ENCODE results near the gene MBNL3. TPM values are rescaled to one million over a fixed set of nuclear protein-coding genes. Genes with fewer than 3 reads are reported as not detected.
"Not testable (repeated sequence)": the region's sequence is repeated elsewhere in the genome, so short reads cannot be mapped to it uniquely, and the experiment has no call there.

MBNL3 gene
- total RNA-seq, 1 experiment from 2014 or later: 0.11 TPM

GRCh38 chrX:132367314-132367713 lies 121.5 kb downstream of the MBNL3 start:
- Histone ChIP-seq H3K4me1 (replicated peaks) (no peaks in the 10 kb centered on the region), H3K27ac (no peak overlapping the region), H3K27me3 (replicated peaks) (no peaks in the 10 kb centered on the region), H3K9me3 (replicated peaks) (no peaks in the 10 kb centered on the region), H3K36me3 (no peaks in the 10 kb centered on the region), H3K4me3 (no peak overlapping the region)
- no peak for DNase-seq (ENCODE audit: low read depth in 1 of 2, low spot score in 2 of 2)

DNA sequence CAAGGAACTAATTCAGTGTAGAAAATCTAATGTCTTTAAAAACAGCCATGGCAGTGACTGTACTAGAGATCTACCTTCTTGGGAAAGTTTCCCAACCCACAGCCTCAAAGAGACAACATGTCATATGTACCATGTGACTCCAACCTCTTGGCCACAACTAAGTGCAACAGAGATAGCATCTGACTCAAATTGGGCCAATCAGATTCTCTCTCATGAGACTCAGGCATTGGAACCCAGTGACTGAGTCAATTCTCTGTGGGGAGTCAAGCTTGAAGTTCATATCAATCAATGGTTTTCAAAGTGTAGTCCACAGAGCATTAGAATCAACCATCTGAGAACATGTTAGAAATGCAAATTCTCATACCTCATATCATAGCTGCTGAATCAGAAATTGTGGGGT lies 123.3 kb downstream of the MBNL3 start:
- Histone ChIP-seq H3K27ac (no peak overlapping the region), H3K36me3 (no peaks in the 10 kb centered on the region), H3K4me3 (no peak overlapping the region), H3K27me3 (replicated peaks) (no peaks in the 10 kb centered on the region), H3K9me3 (replicated peaks) (no peaks in the 10 kb centered on the region), H3K4me1 (replicated peaks) (no peaks in the 10 kb centered on the region)
- no peak for DNase-seq (ENCODE audit: low read depth in 1 of 2, low spot score in 2 of 2)

- no peaks in the 10 kb centered on the region for H3K36me3 ChIP-seq
- DNase-seq (ENCODE audit: low read depth in 1 of 2, low spot score in 2 of 2): no peak
- no peaks in the 10 kb centered on the region for H3K27me3 ChIP-seq (replicated peaks)
- no peaks in the 10 kb centered on the region for H3K9me3 ChIP-seq (replicated peaks)
- no peaks in the 10 kb centered on the region for H3K4me1 ChIP-seq (replicated peaks)
- no peak overlapping the region for H3K4me3 ChIP-seq
- H3K27ac ChIP-seq: no peak overlapping the region
These were observed 124.5 kb downstream of the MBNL3 start for GRCh38 chrX:132364313-132364712.

DNA sequence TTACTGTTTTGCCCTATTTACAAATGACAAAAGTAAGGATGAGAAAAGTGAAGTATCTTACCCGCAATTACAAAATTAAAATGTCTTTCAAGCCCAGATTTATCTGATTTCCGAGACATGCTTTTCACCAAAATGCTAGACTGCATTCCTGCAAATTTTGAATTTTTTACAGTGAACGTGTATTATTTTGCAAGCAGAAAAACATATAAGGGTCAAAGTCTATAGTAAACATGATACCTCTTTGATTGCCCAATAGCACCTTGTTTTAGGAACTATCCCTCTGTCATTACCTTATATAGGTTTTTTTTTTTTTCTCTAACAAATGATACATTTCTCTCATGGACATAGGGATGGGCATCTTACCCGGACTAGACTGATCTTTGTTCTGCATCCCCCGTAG lies 135.4 kb downstream of the MBNL3 start:
- no peaks in the 10 kb centered on the region for H3K9me3 ChIP-seq (replicated peaks)
- no peak overlapping the region for H3K27ac ChIP-seq
- H3K4me3 ChIP-seq: no peak overlapping the region

DNA sequence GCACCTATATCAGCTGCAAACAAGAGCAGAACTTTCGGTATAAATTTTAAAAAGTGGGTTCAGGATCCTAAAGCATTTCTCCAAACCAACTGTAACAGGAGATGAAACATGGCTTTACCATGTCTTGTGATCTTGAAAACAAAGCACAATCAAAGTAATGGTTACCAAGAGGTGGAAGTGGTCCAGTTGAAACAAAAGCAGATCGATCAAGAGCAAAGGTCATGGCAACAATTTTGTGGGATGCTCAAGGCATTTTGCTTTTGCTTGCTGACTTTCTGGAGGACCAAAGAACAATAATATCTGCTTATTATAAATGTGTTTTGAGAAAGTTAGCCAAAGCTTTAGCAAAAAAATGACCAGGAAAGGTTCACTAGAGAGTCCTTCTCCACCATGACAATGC lies 152.7 kb downstream of the MBNL3 start:
- no peak for DNase-seq (ENCODE audit: low read depth in 1 of 2, low spot score in 2 of 2)
- no peaks in the 10 kb centered on the region for H3K9me3 ChIP-seq (replicated peaks)
- H3K36me3 ChIP-seq: no peaks in the 10 kb centered on the region
- no peak overlapping the region for H3K27ac ChIP-seq
- H3K4me1 ChIP-seq (replicated peaks): no peaks in the 10 kb centered on the region
- H3K4me3 ChIP-seq: no peak overlapping the region
- H3K27me3 ChIP-seq (replicated peaks): no peaks in the 10 kb centered on the region

More for the DNA sequence above, 135.4 kb downstream of the MBNL3 start:
- no peaks in the 10 kb centered on the region for H3K4me1 ChIP-seq (replicated peaks)
- no peaks in the 10 kb centered on the region for H3K36me3 ChIP-seq
- no peaks in the 10 kb centered on the region for H3K27me3 ChIP-seq (replicated peaks)
- no peak for DNase-seq (ENCODE audit: low read depth in 1 of 2, low spot score in 2 of 2)

DNA sequence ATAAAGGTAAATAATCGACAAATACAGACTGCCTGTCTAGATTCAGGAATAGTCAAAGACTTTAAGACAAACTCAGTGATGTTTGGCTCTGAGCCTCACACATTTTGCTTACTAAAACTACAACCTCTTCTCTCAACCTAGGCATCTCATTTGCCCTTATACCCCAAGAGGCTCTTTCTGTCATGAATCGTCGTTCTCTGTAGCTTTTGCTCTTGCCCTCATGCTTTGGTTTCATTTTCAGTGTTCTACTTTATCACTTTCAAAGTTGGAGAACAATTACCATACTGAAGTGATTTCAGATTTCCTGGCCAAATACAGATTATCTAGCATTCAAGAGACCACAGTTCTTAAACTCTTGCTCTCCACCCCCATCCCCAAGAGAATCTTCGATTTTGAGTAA lies 155.5 kb downstream of the MBNL3 start:
- no peaks in the 10 kb centered on the region for H3K36me3 ChIP-seq

GRCh38 chrX:132331532-132331931 lies 157.3 kb downstream of the MBNL3 start:
- H3K4me3 ChIP-seq: no peak overlapping the region
- no peaks in the 10 kb centered on the region for H3K9me3 ChIP-seq (replicated peaks)
- H3K27me3 ChIP-seq (replicated peaks): no peaks in the 10 kb centered on the region
- no peak for DNase-seq (ENCODE audit: low read depth in 1 of 2, low spot score in 2 of 2)
- no peaks in the 10 kb centered on the region for H3K4me1 ChIP-seq (replicated peaks)
- H3K36me3 ChIP-seq: no peaks in the 10 kb centered on the region
- no peak overlapping the region for H3K27ac ChIP-seq

More for the DNA sequence above, 155.5 kb downstream of the MBNL3 start:
- H3K9me3 ChIP-seq (replicated peaks): no peaks in the 10 kb centered on the region
- H3K27ac ChIP-seq: no peak overlapping the region
- H3K4me1 ChIP-seq (replicated peaks): no peaks in the 10 kb centered on the region
- H3K27me3 ChIP-seq (replicated peaks): no peaks in the 10 kb centered on the region
- no peak overlapping the region for H3K4me3 ChIP-seq
- no peak for DNase-seq (ENCODE audit: low read depth in 1 of 2, low spot score in 2 of 2)

DNA sequence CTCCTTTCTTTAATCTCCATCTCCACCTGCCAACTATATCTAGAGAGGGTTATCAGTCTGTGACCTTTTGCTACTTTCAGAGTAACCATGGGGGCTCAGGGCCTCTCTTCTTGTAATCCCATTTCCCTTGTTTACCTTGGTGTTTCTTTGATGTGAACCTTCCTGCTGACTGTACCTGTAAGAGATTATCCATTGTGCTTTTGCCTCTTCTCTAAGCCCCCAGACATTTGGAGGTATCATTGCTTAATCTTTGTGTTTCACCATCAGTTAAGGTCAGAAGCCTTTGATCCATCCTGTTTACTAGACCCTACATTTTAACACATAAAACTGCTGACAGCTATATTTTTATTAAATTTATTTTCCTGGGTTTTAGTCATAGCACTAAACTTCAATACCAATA lies 157.8 kb downstream of the MBNL3 start:
- Histone ChIP-seq H3K36me3 (no peaks in the 10 kb centered on the region), H3K27me3 (replicated peaks) (no peaks in the 10 kb centered on the region), H3K9me3 (replicated peaks) (no peaks in the 10 kb centered on the region), H3K4me1 (replicated peaks) (no peaks in the 10 kb centered on the region), H3K4me3 (no peak overlapping the region), H3K27ac (no peak overlapping the region)
- no peak for DNase-seq (ENCODE audit: low read depth in 1 of 2, low spot score in 2 of 2)

GRCh38 chrX:132330156-132330729 lies 158.6 kb downstream of the MBNL3 start:
- DNase-seq (ENCODE audit: low read depth in 1 of 2, low spot score in 2 of 2): no peak
- no peaks in the 10 kb centered on the region for H3K4me1 ChIP-seq (replicated peaks)
- H3K36me3 ChIP-seq: no peaks in the 10 kb centered on the region
- H3K27ac ChIP-seq: no peak overlapping the region
- H3K27me3 ChIP-seq (replicated peaks): no peaks in the 10 kb centered on the region
- no peak overlapping the region for H3K4me3 ChIP-seq
- H3K9me3 ChIP-seq (replicated peaks): no peaks in the 10 kb centered on the region

DNA sequence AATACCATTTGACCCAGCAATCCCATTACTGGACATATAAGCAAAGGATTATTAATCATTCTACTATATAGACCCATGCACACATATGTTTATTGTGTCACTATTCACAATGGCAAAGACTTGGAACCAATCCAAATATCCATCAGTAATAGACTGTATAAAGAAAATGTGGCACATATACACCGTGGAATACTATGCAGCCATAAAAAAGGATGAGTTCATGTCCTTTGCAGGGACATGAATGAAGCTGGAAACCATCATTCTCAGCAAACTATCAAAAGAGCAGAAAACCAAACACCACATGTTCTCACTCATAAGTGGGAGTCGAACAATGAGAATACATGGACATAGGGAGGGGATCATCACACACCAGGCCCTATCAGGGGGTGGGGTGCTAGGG lies 161.9 kb downstream of the MBNL3 start:
- H3K27me3 ChIP-seq (replicated peaks); DNase-seq (ENCODE audit: low read depth in 1 of 2, low spot score in 2 of 2); H3K4me1 ChIP-seq (replicated peaks); H3K27ac ChIP-seq; H3K36me3 ChIP-seq; H3K4me3 ChIP-seq; H3K9me3 ChIP-seq (replicated peaks): not testable (repeated sequence)

All from SJSA1 (cell line).